IMR-90 (cell line): ENCODE measurements around the gene POGK. TPM values are rescaled to one million over a fixed set of nuclear protein-coding genes. Genes with fewer than 3 reads are reported as not detected.

ENCODE experiments used
- ATAC-seq: fragments of 200-7000 bp; cut with Tn5 transposase; 2 replicates; pipeline ENCODE4 v1.9.1; 2020; ENCODE audit warnings: low read depth, mild to moderate bottlenecking, moderate library complexity
- BruUV-seq: library from RNA; stranded (reverse); fragments of 400-500 nt; replicated peaks from 2 replicates; lab custom pipeline; 2021; lab: Mats Ljungman, UMichigan
- CTCF ChIA-PET: fragments of 300-600 bp; formaldehyde crosslinking; extraction: SDS; loops from one replicate; lab custom pipeline; 2021; ENCODE audit warnings: antibody characterized with exemption; lab: Yijun Ruan, JAX
- POLR2A ChIA-PET: fragments of 300-600 bp; sonication (Branson Sonifier 250); formaldehyde crosslinking; loops from one replicate; lab custom pipeline; 2022; ENCODE audit warnings: antibody characterized with exemption; ENCODE audit not compliant: unreplicated experiment; lab: Charles Lee
- DNase-seq: peaks from one replicate; pipeline ENCODE4 v3.0.0; 2013
- H2AFZ ChIP-seq: replicated peaks from 2 replicates; pipeline ENCODE3; 2013; ENCODE audit warnings: low read length, mild to moderate bottlenecking; ENCODE audit not compliant: poor library complexity
- H2AK5ac ChIP-seq: 2 replicates; pipeline ENCODE4 v1.6.1; 2013; ENCODE audit warnings: low read depth, low read length, inconsistent platforms
- H2AK9ac ChIP-seq: replicated peaks from 2 replicates; pipeline ENCODE3; 2013; ENCODE audit warnings: mild to moderate bottlenecking, low read depth, low read length, moderate library complexity; ENCODE audit not compliant: poor library complexity
- H2BK120ac ChIP-seq: 2 replicates; pipeline ENCODE4 v1.6.1; 2013; ENCODE audit warnings: low read depth, low read length, inconsistent platforms
- H2BK15ac ChIP-seq: 3 replicates; pipeline ENCODE4 v1.6.1; 2013; ENCODE audit warnings: low read depth, low read length, inconsistent platforms
- H2BK20ac ChIP-seq: 2 replicates; pipeline ENCODE4 v1.6.1; 2013; ENCODE audit warnings: low read depth, mild to moderate bottlenecking, inconsistent platforms, low read length, moderate library complexity
- H2BK5ac ChIP-seq: 2 replicates; pipeline ENCODE4 v1.6.1; 2013; ENCODE audit warnings: mild to moderate bottlenecking, low read depth, low read length, inconsistent platforms; ENCODE audit not compliant: poor library complexity, severe bottlenecking
- H3K14ac ChIP-seq: replicated peaks from 2 replicates; pipeline ENCODE4 v1.6.1; 2013; ENCODE audit warnings: low read depth, low read length, inconsistent platforms
- H3K18ac ChIP-seq: 2 replicates; pipeline ENCODE4 v1.6.1; 2013; ENCODE audit warnings: low read depth, low read length, control low read depth
- H3K23ac ChIP-seq: 2 replicates; pipeline ENCODE4 v1.6.1; 2013; ENCODE audit warnings: low read depth, low read length, inconsistent platforms
- H3K27ac ChIP-seq: 2 replicates; pipeline ENCODE4 v1.5.1; 2013; ENCODE audit warnings: mild to moderate bottlenecking, control low read depth, low read length; ENCODE audit not compliant: insufficient read depth
- H3K27me3 ChIP-seq: 2 replicates; pipeline ENCODE4 v1.6.1; 2013; ENCODE audit warnings: low read length; ENCODE audit not compliant: control insufficient read depth, insufficient read depth
- H3K36me3 ChIP-seq: 2 replicates; pipeline ENCODE4 v1.6.1; 2013; ENCODE audit warnings: low read length, mixed read lengths; ENCODE audit not compliant: control insufficient read depth, insufficient read depth
- H3K4ac ChIP-seq: 2 replicates; pipeline ENCODE4 v1.6.1; 2013; ENCODE audit warnings: low read depth, low read length, inconsistent platforms
- H3K4me1 ChIP-seq: 2 replicates; pipeline ENCODE4 v1.6.1; 2013; ENCODE audit warnings: low read length, mixed read lengths; ENCODE audit not compliant: control insufficient read depth, insufficient read depth
- H3K4me2 ChIP-seq: 2 replicates; pipeline ENCODE4 v1.6.1; 2013; ENCODE audit warnings: low read depth, mild to moderate bottlenecking, control low read depth, low read length, moderate library complexity
- H3K4me3 ChIP-seq: 2 replicates; pipeline ENCODE4 v1.5.1; 2013; ENCODE audit warnings: low read depth, mild to moderate bottlenecking, control low read depth, low read length, moderate library complexity; ENCODE audit not compliant: insufficient read depth
- H3K56ac ChIP-seq: 2 replicates; pipeline ENCODE4 v1.6.1; 2013; ENCODE audit warnings: low read length, inconsistent platforms; ENCODE audit not compliant: insufficient read depth; ENCODE audit errors: extremely low read depth
- H3K79me1 ChIP-seq, 2 experiments: 2 replicates each; pipeline ENCODE4 v1.6.1; 2013; ENCODE audit warnings: low read length in 2 of 2, inconsistent platforms in 1 of 2, low read depth in 1 of 2
- H3K9ac ChIP-seq: 2 replicates; pipeline ENCODE4 v1.6.1; 2013; ENCODE audit warnings: low read depth, low read length, control low read depth
- H3K9me1 ChIP-seq: 2 replicates; pipeline ENCODE4 v1.6.1; 2013; ENCODE audit warnings: low read length, inconsistent platforms; ENCODE audit not compliant: insufficient read depth
- H3K9me3 ChIP-seq: 2 replicates; pipeline ENCODE4 v1.6.1; 2013; ENCODE audit warnings: low read length; ENCODE audit not compliant: control insufficient read depth, insufficient read depth
- H4K20me1 ChIP-seq: 2 replicates; pipeline ENCODE4 v1.6.1; 2013; ENCODE audit warnings: low read length, inconsistent platforms; ENCODE audit not compliant: insufficient read depth
- H4K5ac ChIP-seq: 2 replicates; pipeline ENCODE4 v1.6.1; 2013; ENCODE audit warnings: mild to moderate bottlenecking, low read depth, low read length, control low read depth
- H4K8ac ChIP-seq, 2 experiments: 2 replicates each; pipeline ENCODE4 v1.6.1; 2013; ENCODE audit warnings: low read depth in 2 of 2, low read length in 2 of 2, control low read depth in 1 of 2, inconsistent platforms in 1 of 2
- H4K91ac ChIP-seq: 2 replicates; pipeline ENCODE4 v1.6.1; 2013; ENCODE audit warnings: low read depth, low read length, inconsistent platforms; ENCODE audit not compliant: insufficient read depth
- BHLHE40 ChIP-seq: fragments of 150-350 bp; IDR thresholded peaks from 2 replicates; pipeline ENCODE4 v1.6.1; 2016; ENCODE audit warnings: mild to moderate bottlenecking, low read depth, low read length
- CHD1 ChIP-seq: IDR thresholded peaks from 2 replicates; pipeline ENCODE4 v1.6.1; 2012; ENCODE audit warnings: low read depth, low read length, improper control_type of control experiment
- FOS ChIP-seq: fragments of 150-350 bp; IDR thresholded peaks from 2 replicates; pipeline ENCODE4 v1.6.1; 2016; ENCODE audit warnings: low read depth, low read length
- MAFK ChIP-seq: IDR thresholded peaks from 2 replicates; pipeline ENCODE4 v1.6.1; 2012; ENCODE audit warnings: low read depth, low read length, improper control_type of control experiment
- MAZ ChIP-seq: IDR thresholded peaks from 2 replicates; pipeline ENCODE4 v1.6.1; 2012; ENCODE audit warnings: low read depth, mild to moderate bottlenecking, low read length, improper control_type of control experiment, moderate library complexity, borderline replicate concordance
- POLR2A ChIP-seq: IDR thresholded peaks from 2 replicates; pipeline ENCODE4 v1.6.1; 2012; ENCODE audit warnings: mild to moderate bottlenecking, low read depth, low read length
- RCOR1 ChIP-seq: IDR thresholded peaks from 2 replicates; pipeline ENCODE4 v1.6.1; 2012; ENCODE audit warnings: mild to moderate bottlenecking, low read length, improper control_type of control experiment; ENCODE audit not compliant: insufficient replicate concordance
- RFX5 ChIP-seq: IDR thresholded peaks from 2 replicates; pipeline ENCODE4 v1.8.0; 2012; ENCODE audit warnings: low read depth, mild to moderate bottlenecking, low read length, moderate library complexity
- SMC3 ChIP-seq: fragments of 150-350 bp; IDR thresholded peaks from 2 replicates; pipeline ENCODE4 v1.6.1; 2016; ENCODE audit warnings: low read depth, mild to moderate bottlenecking, antibody characterized with exemption, low read length, moderate library complexity
- WGBS, 2 experiments: methylation state at CpG; one replicate each; pipeline versions ENCODE4 v1.1.5 to v1.1.7; 2013; ENCODE audit warnings: missing lambda C conversion rate in 2 of 2; ENCODE audit not compliant: insufficient read length in 1 of 2; ENCODE audit errors: extremely low coverage in 2 of 2; 5-methylcytosine and 5-hydroxymethylcytosine counted together
- dilution Hi-C: fragments of 300-500 bp; cut with HindIII; formaldehyde crosslinking; loops from one replicate; pipeline ENCODE4 v1.14.3; 2018; ENCODE audit warnings: low sequenced_read_pairs; ENCODE audit not compliant: unreplicated experiment
- in situ Hi-C: fragments of 300-500 bp; cut with MboI; formaldehyde crosslinking; loops from 3 replicates; pipeline ENCODE4 v1.14.3; 2019; ENCODE audit warnings: low sequenced_read_pairs, inconsistent platforms, mixed read lengths
- intact Hi-C: fragments of 100-400 bp; cut with micrococcal nuclease; formaldehyde crosslinking; loops from 2 replicates; pipeline ENCODE4 v1.10.0; 2022
- polyA plus RNA-seq, 3 experiments: library from polyadenylated mRNA; depleted of rRNA; stranded (reverse); fragments of >200 nt; gene quantifications; 2 replicates each; pipeline ENCODE4 v1.2.3, GENCODE V29; 2012; ENCODE audit warnings: low replicate concordance in 1 of 3
- total RNA-seq: library from RNA; depleted of rRNA; stranded (reverse); fragments of >200 nt; gene quantifications from 2 replicates; pipeline ENCODE4 v1.2.3, GENCODE V29; 2012
- TF ChIP-seq, protein P1 (sequence below): fragments of 150-350 bp; IDR thresholded peaks from 2 replicates; pipeline ENCODE4 v1.6.1; 2017; ENCODE audit warnings: mild to moderate bottlenecking, antibody characterized with exemption, low read length, low read depth
- TF ChIP-seq, protein P2 (sequence below): conservative IDR thresholded peaks from 2 replicates; pipeline ENCODE4 v1.5.1; 2012; ENCODE audit warnings: mild to moderate bottlenecking, low read depth, low read length, improper control_type of control experiment

The POGK gene
- total and polyA plus RNA-seq, 2 of the 4 experiments (the other 2 are of a cell fraction), result 11.3 to 25.6 TPM

DNA sequence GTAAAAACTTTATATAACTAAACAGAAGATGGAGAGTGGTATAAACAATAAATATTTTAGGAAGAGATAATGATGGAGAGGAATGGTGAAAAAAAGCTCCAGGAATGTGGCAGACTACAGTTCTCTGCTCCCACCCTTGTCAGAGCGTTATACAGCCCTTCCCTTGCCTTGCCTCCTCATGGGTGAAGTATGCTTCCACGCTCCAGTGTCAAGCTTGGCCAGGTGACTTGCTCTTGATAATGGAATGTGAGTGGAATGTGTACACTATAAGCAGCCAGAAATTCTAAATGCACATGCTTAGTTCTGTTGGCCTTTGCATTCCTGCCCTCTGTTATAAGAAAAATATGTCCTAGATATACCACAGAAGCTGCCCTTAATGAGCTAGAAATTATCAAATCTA is 24.7 kb upstream of the POGK start:
- Histone ChIP-seq H4K5ac (no peak overlapping the region), H4K91ac (no peak overlapping the region), H2AK5ac (no peak overlapping the region), H4K20me1 (no peaks in the 10 kb centered on the region), H3K27me3 (no peaks in the 10 kb centered on the region), H2BK20ac (no peak overlapping the region), H3K23ac (no peak overlapping the region), H3K79me1 (no peaks in the 10 kb centered on the region), H2BK15ac (no peak overlapping the region), H3K14ac (no peak overlapping the region), H3K56ac (no peak overlapping the region), H2AK9ac (no peak overlapping the region), H3K4me1 (no peaks in the 10 kb centered on the region), H3K9ac (no peak overlapping the region), H3K4me3 (no peak overlapping the region), H3K4ac (no peak overlapping the region), H2AFZ (no peak overlapping the region), H3K36me3 (no peaks in the 10 kb centered on the region), H2BK120ac (no peak overlapping the region), H3K27ac (no peak overlapping the region), H3K9me1 (no peaks in the 10 kb centered on the region), H2BK5ac (no peak overlapping the region), H4K8ac (no peak overlapping the region), H3K18ac (no peak overlapping the region), H3K9me3 (no peaks in the 10 kb centered on the region), H3K4me2 (no peak overlapping the region)
- in situ Hi-C loops, result no loop called here
- BruUV-seq, result no TSS peak
- POLR2A ChIA-PET, result no interaction called here
- ATAC-seq (peak; percentile 44), DNase-seq (peak; percentile 37)
- dilution Hi-C loops, result no loop called here
- TF ChIP-seq, protein P1, sequence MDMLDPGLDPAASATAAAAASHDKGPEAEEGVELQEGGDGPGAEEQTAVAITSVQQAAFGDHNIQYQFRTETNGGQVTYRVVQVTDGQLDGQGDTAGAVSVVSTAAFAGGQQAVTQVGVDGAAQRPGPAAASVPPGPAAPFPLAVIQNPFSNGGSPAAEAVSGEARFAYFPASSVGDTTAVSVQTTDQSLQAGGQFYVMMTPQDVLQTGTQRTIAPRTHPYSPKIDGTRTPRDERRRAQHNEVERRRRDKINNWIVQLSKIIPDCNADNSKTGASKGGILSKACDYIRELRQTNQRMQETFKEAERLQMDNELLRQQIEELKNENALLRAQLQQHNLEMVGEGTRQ, result no peak
- TF ChIP-seq, protein P2, sequence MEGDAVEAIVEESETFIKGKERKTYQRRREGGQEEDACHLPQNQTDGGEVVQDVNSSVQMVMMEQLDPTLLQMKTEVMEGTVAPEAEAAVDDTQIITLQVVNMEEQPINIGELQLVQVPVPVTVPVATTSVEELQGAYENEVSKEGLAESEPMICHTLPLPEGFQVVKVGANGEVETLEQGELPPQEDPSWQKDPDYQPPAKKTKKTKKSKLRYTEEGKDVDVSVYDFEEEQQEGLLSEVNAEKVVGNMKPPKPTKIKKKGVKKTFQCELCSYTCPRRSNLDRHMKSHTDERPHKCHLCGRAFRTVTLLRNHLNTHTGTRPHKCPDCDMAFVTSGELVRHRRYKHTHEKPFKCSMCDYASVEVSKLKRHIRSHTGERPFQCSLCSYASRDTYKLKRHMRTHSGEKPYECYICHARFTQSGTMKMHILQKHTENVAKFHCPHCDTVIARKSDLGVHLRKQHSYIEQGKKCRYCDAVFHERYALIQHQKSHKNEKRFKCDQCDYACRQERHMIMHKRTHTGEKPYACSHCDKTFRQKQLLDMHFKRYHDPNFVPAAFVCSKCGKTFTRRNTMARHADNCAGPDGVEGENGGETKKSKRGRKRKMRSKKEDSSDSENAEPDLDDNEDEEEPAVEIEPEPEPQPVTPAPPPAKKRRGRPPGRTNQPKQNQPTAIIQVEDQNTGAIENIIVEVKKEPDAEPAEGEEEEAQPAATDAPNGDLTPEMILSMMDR, result no peak
- no peak for TF ChIP-seq BHLHE40
- no peak for TF ChIP-seq CHD1
- no peak for TF ChIP-seq FOS
- TF ChIP-seq RFX5, result no peak
- no peak for TF ChIP-seq MAFK
- no peak for TF ChIP-seq POLR2A
- no peak for TF ChIP-seq SMC3
- no peak for TF ChIP-seq MAZ
- TF ChIP-seq RCOR1, result no peak
- CTCF ChIA-PET, result interaction anchor here (0.7 to 1.3 kb wide), 5 partner anchors 8 to 37 kb away, joined by 3 to 4 read pairs (median 3); no protein-coding TSS in a partner anchor
- WGBS, 2 experiments, result no CpG with 5 or more reads among the region's 2 CpGs
- intact Hi-C loops, result no loop called here
